WTC11 (cell line): ENCODE measurements around the gene GARNL3. TPM values are rescaled to one million over a fixed set of nuclear protein-coding genes. Genes with fewer than 3 reads are reported as not detected.

Experiments
- ATAC-seq: fragments of 200-7000 bp; cut with Tn5 transposase; 2 replicates; pipeline ENCODE4 v1.10.0; 2021; ENCODE audit warnings: mild to moderate bottlenecking, moderate library complexity
- CTCF ChIA-PET: fragments of 300-600 bp; sonication (Branson Sonifier 250); formaldehyde crosslinking; loops from one replicate; lab custom pipeline; 2021; ENCODE audit warnings: antibody characterized with exemption; lab: Charles Lee
- POLR2A ChIA-PET: fragments of 350-600 bp; sonication (Branson Sonifier 250); formaldehyde crosslinking; loops from one replicate; lab custom pipeline; 2021; ENCODE audit warnings: antibody characterized with exemption; lab: Charles Lee
- DNase-seq: peaks from one replicate; pipeline ENCODE4 v3.0.0; 2021; ENCODE audit warnings: low spot score
- H3K27ac Mint-ChIP-seq: 2 replicates; pipeline ENCODE4 v1.8.0; 2021; ENCODE audit warnings: mixed read lengths
- H3K27me3 Mint-ChIP-seq: 2 replicates; pipeline ENCODE4 v1.8.0; 2021; ENCODE audit warnings: low read depth, mild to moderate bottlenecking, moderate library complexity, mixed read lengths
- H3K36me3 Mint-ChIP-seq: 2 replicates; pipeline ENCODE4 v1.8.0; 2021; ENCODE audit warnings: mixed read lengths
- H3K4me1 Mint-ChIP-seq: 2 replicates; pipeline ENCODE4 v1.8.0; 2022; ENCODE audit warnings: mixed read lengths
- H3K4me3 Mint-ChIP-seq: 2 replicates; pipeline ENCODE4 v1.8.0; 2021; ENCODE audit warnings: mild to moderate bottlenecking, moderate library complexity, mixed read lengths
- H3K9me3 Mint-ChIP-seq: 2 replicates; pipeline ENCODE4 v1.8.0; 2021; ENCODE audit warnings: mixed read lengths
- CREM ChIP-seq: sonication (generic); formaldehyde crosslinking; IDR thresholded peaks from 2 replicates; pipeline ENCODE4 v1.8.1; 2022; ENCODE audit warnings: mild to moderate bottlenecking, missing genetic modification reagents, moderate library complexity
- CTCF ChIP-seq: fragments of 200-600 bp; IDR thresholded peaks from 2 replicates; pipeline ENCODE4 v1.8.0; 2022; ENCODE audit warnings: antibody characterized with exemption
- E2F5 ChIP-seq: sonication (generic); formaldehyde crosslinking; IDR thresholded peaks from 2 replicates; pipeline ENCODE4 v1.8.1; 2022; ENCODE audit warnings: mild to moderate bottlenecking, moderate library complexity, missing genetic modification reagents
- EMX1 ChIP-seq: fragments of 250-450 bp; sonication (Bioruptor Pico); IDR thresholded peaks from 2 replicates; pipeline ENCODE4 v1.8.0; 2021; ENCODE audit warnings: mild to moderate bottlenecking
- ERG ChIP-seq: fragments of 250-450 bp; sonication (Bioruptor Pico); IDR thresholded peaks from 2 replicates; pipeline ENCODE4 v1.8.0; 2021; ENCODE audit warnings: mild to moderate bottlenecking
- FOXP4 ChIP-seq: sonication (generic); formaldehyde crosslinking; IDR thresholded peaks from 2 replicates; pipeline ENCODE4 v1.8.0; 2022; ENCODE audit warnings: mild to moderate bottlenecking, missing genetic modification reagents
- GABPB1 ChIP-seq: sonication (generic); formaldehyde crosslinking; IDR thresholded peaks from 2 replicates; pipeline ENCODE4 v1.8.1; 2023; ENCODE audit warnings: mild to moderate bottlenecking, missing genetic modification reagents
- GRHL2 ChIP-seq: fragments of 250-450 bp; sonication (Bioruptor Pico); IDR thresholded peaks from 2 replicates; pipeline ENCODE4 v1.8.0; 2022; ENCODE audit warnings: mild to moderate bottlenecking, moderate library complexity; ENCODE audit not compliant: insufficient replicate concordance, severe bottlenecking
- KAT7 ChIP-seq: sonication (generic); formaldehyde crosslinking; IDR thresholded peaks from 2 replicates; pipeline ENCODE4 v1.8.1; 2023; ENCODE audit warnings: missing genetic modification reagents, mild to moderate bottlenecking, borderline replicate concordance
- NFATC4 ChIP-seq: fragments of 250-450 bp; sonication (Bioruptor Pico); IDR thresholded peaks from 2 replicates; pipeline ENCODE4 v1.9.0; 2021; ENCODE audit warnings: mild to moderate bottlenecking
- NFYB ChIP-seq: sonication (generic); formaldehyde crosslinking; conservative IDR thresholded peaks from 2 replicates; pipeline ENCODE4 v1.8.0; 2022; ENCODE audit warnings: low read depth, missing genetic modification reagents
- RELA ChIP-seq: sonication (generic); formaldehyde crosslinking; IDR thresholded peaks from 2 replicates; pipeline ENCODE4 v1.8.1; 2022; ENCODE audit warnings: missing genetic modification reagents, mild to moderate bottlenecking, borderline replicate concordance
- SMAD4 ChIP-seq: sonication (generic); formaldehyde crosslinking; IDR thresholded peaks from 2 replicates; pipeline ENCODE4 v1.8.0; 2022; ENCODE audit warnings: mild to moderate bottlenecking, missing genetic modification reagents
- TEAD1 ChIP-seq: sonication (generic); formaldehyde crosslinking; IDR thresholded peaks from 2 replicates; pipeline ENCODE4 v1.8.0; 2022; ENCODE audit warnings: mild to moderate bottlenecking, missing genetic modification reagents
- TEAD4 ChIP-seq: sonication (generic); formaldehyde crosslinking; IDR thresholded peaks from 2 replicates; pipeline ENCODE4 v1.8.0; 2022; ENCODE audit warnings: mild to moderate bottlenecking, missing genetic modification reagents
- ZBTB21 ChIP-seq: sonication (generic); formaldehyde crosslinking; IDR thresholded peaks from 2 replicates; pipeline ENCODE4 v1.8.1; 2023; ENCODE audit warnings: mild to moderate bottlenecking, missing genetic modification reagents, borderline replicate concordance
- ZMAT4 ChIP-seq: fragments of 250-450 bp; sonication (Bioruptor Pico); IDR thresholded peaks from 2 replicates; pipeline ENCODE4 v1.9.0; 2021; ENCODE audit warnings: mild to moderate bottlenecking
- total RNA-seq: library from RNA; stranded (reverse); gene quantifications from 3 replicates; pipeline ENCODE4 v1.2.3, GENCODE V29; 2021
- TF ChIP-seq, protein P1 (sequence below): fragments of 250-450 bp; sonication (Bioruptor Pico); IDR thresholded peaks from 2 replicates; pipeline ENCODE4 v1.9.0; 2021; ENCODE audit warnings: mild to moderate bottlenecking
- TF ChIP-seq, protein P2 (sequence below): sonication (generic); formaldehyde crosslinking; IDR thresholded peaks from 2 replicates; pipeline ENCODE4 v1.8.0; 2023; ENCODE audit warnings: missing genetic modification reagents, mild to moderate bottlenecking, borderline replicate concordance
- TF ChIP-seq, protein P3 (sequence below): sonication (generic); formaldehyde crosslinking; IDR thresholded peaks from 2 replicates; pipeline ENCODE4 v1.8.1; 2023; ENCODE audit warnings: mild to moderate bottlenecking, moderate library complexity, missing genetic modification reagents

GARNL3 gene
- total RNA-seq, 1 experiment from 2014 or later: 17.8 TPM

DNA sequence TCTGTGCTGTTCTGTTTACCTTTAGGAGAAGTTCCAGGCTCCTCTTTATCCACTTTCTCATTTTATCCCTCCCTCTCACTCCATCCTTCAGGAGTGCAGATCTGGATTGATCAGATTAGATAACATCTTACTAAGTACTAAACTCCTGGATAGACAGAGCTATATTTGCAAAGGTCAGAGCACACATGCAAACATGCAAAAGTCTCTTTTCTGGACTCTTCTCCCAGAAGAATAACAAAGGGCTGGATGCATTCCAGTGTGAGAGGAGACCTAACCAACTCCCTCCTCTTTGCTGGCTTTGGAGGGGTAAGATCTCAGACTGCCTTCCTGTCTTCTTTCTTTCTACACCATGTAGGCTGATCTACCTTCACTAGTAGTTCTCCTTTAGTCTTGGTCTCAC is 21.4 kb downstream of the GARNL3 start:
- Mint-ChIP-seq H3K27ac (no peak overlapping the region), H3K4me1 (0 out of 2 replicates have a peak, but pooled peaks cover 2% of the 10 kb centered on the region), H3K36me3 (no peaks in the 10 kb centered on the region), H3K27me3 (no peaks in the 10 kb centered on the region), H3K9me3 (no peaks in the 10 kb centered on the region), H3K4me3 (no peak overlapping the region)
- TF ChIP-seq GRHL2 (CRISPR knock-in tag) (no peak), ERG (CRISPR knock-in tag) (no peak), ZBTB21 (CRISPR knock-in tag) (no peak), TEAD1 (CRISPR knock-in tag) (no peak), RELA (CRISPR knock-in tag) (no peak), NFATC4 (CRISPR knock-in tag) (no peak), TEAD4 (CRISPR knock-in tag) (no peak), KAT7 (no peak), FOXP4 (CRISPR knock-in tag) (no peak), CREM (no peak), NFYB (CRISPR knock-in tag) (no peak)
- TF ChIP-seq, protein P1, sequence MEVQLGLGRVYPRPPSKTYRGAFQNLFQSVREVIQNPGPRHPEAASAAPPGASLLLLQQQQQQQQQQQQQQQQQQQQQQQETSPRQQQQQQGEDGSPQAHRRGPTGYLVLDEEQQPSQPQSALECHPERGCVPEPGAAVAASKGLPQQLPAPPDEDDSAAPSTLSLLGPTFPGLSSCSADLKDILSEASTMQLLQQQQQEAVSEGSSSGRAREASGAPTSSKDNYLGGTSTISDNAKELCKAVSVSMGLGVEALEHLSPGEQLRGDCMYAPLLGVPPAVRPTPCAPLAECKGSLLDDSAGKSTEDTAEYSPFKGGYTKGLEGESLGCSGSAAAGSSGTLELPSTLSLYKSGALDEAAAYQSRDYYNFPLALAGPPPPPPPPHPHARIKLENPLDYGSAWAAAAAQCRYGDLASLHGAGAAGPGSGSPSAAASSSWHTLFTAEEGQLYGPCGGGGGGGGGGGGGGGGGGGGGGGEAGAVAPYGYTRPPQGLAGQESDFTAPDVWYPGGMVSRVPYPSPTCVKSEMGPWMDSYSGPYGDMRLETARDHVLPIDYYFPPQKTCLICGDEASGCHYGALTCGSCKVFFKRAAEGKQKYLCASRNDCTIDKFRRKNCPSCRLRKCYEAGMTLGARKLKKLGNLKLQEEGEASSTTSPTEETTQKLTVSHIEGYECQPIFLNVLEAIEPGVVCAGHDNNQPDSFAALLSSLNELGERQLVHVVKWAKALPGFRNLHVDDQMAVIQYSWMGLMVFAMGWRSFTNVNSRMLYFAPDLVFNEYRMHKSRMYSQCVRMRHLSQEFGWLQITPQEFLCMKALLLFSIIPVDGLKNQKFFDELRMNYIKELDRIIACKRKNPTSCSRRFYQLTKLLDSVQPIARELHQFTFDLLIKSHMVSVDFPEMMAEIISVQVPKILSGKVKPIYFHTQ: no peak
- TF ChIP-seq, protein P2, sequence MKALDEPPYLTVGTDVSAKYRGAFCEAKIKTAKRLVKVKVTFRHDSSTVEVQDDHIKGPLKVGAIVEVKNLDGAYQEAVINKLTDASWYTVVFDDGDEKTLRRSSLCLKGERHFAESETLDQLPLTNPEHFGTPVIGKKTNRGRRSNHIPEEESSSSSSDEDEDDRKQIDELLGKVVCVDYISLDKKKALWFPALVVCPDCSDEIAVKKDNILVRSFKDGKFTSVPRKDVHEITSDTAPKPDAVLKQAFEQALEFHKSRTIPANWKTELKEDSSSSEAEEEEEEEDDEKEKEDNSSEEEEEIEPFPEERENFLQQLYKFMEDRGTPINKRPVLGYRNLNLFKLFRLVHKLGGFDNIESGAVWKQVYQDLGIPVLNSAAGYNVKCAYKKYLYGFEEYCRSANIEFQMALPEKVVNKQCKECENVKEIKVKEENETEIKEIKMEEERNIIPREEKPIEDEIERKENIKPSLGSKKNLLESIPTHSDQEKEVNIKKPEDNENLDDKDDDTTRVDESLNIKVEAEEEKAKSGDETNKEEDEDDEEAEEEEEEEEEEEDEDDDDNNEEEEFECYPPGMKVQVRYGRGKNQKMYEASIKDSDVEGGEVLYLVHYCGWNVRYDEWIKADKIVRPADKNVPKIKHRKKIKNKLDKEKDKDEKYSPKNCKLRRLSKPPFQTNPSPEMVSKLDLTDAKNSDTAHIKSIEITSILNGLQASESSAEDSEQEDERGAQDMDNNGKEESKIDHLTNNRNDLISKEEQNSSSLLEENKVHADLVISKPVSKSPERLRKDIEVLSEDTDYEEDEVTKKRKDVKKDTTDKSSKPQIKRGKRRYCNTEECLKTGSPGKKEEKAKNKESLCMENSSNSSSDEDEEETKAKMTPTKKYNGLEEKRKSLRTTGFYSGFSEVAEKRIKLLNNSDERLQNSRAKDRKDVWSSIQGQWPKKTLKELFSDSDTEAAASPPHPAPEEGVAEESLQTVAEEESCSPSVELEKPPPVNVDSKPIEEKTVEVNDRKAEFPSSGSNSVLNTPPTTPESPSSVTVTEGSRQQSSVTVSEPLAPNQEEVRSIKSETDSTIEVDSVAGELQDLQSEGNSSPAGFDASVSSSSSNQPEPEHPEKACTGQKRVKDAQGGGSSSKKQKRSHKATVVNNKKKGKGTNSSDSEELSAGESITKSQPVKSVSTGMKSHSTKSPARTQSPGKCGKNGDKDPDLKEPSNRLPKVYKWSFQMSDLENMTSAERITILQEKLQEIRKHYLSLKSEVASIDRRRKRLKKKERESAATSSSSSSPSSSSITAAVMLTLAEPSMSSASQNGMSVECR (CRISPR knock-in tag): no peak
- ChIA-PET POLR2A (no interaction called here), CTCF (no interaction called here)
- DNase-seq (no peak), ATAC-seq (no peak)

DNA sequence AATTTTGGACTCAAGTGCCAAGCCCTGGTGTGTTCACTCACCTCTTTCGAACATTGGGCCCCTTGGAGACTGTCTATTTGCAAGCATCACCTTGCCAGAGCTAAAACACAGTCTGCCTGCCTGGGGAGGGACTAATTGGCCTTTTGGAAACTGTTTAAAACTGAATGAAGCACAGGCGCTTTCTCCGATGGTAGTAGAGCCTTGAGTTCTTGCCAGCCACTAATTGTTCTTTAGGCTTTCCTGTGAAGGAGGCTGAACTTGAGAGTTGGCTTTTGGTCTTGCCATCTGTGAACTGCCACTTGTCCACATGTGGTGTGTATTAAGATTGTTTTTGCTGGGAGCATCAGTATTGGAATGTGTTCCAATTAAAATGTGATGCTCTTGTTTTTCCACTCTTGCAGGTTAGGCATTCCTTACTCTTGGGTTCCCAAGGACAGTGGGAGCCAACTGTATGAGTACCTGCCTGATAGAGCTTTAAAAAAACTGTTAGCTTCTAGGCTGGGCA is 26.0 kb downstream of the GARNL3 start:
- H3K27me3 Mint-ChIP-seq: no peaks in the 10 kb centered on the region
- ATAC-seq: no peak
- no peak overlapping the region for H3K4me3 Mint-ChIP-seq
- POLR2A ChIA-PET: no interaction called here
- H3K36me3 Mint-ChIP-seq: no peaks in the 10 kb centered on the region
- no peak overlapping the region; the same call in 1 of the 2 replicates for H3K27ac Mint-ChIP-seq
- H3K4me1 Mint-ChIP-seq: peaks cover 8% of the 10 kb centered on the region; the same call in 1 of the 2 replicates
- DNase-seq: no peak
- CTCF ChIA-PET: no interaction called here
- H3K9me3 Mint-ChIP-seq: no peaks in the 10 kb centered on the region
- no peak for TF ChIP-seq GABPB1
- no peak for TF ChIP-seq CTCF
- TF ChIP-seq ZMAT4 (CRISPR knock-in tag): no peak
- no peak for TF ChIP-seq E2F5 (CRISPR knock-in tag)
- no peak for TF ChIP-seq SMAD4 (CRISPR knock-in tag)
- no peak for TF ChIP-seq EMX1 (CRISPR knock-in tag)
- TF ChIP-seq, protein P3, sequence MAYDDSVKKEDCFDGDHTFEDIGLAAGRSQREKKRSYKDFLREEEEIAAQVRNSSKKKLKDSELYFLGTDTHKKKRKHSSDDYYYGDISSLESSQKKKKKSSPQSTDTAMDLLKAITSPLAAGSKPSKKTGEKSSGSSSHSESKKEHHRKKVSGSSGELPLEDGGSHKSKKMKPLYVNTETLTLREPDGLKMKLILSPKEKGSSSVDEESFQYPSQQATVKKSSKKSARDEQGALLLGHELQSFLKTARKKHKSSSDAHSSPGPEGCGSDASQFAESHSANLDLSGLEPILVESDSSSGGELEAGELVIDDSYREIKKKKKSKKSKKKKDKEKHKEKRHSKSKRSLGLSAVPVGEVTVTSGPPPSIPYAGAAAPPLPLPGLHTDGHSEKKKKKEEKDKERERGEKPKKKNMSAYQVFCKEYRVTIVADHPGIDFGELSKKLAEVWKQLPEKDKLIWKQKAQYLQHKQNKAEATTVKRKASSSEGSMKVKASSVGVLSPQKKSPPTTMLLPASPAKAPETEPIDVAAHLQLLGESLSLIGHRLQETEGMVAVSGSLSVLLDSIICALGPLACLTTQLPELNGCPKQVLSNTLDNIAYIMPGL (CRISPR knock-in tag): no peak
